Mesodermal cell (in vitro differentiated cells): ENCODE data around the gene POLE.

Source experiments
- H3K27ac ChIP-seq: 2 replicates; pipeline ENCODE4 v1.7.0; 2013; ENCODE audit warnings: mild to moderate bottlenecking, low read depth, low read length, moderate library complexity; ENCODE audit not compliant: severe bottlenecking
- H3K36me3 ChIP-seq: 2 replicates; pipeline ENCODE4 v1.7.1; 2013; ENCODE audit warnings: mild to moderate bottlenecking, low read length, moderate library complexity; ENCODE audit not compliant: control insufficient read depth, insufficient read depth
- H3K4me1 ChIP-seq: one replicate; pipeline ENCODE4 v1.7.1; 2013; ENCODE audit warnings: mild to moderate bottlenecking, low read length; ENCODE audit not compliant: insufficient read depth, control insufficient read depth, poor library complexity, severe bottlenecking
- H3K4me3 ChIP-seq: 2 replicates; pipeline ENCODE4 v1.7.0; 2013; ENCODE audit warnings: low read length, control low read depth, mild to moderate bottlenecking; ENCODE audit not compliant: insufficient read depth, poor library complexity, severe bottlenecking; ENCODE audit errors: extremely low read depth
- H3K9me3 ChIP-seq: 2 replicates; pipeline ENCODE4 v1.7.1; 2013; ENCODE audit warnings: mild to moderate bottlenecking, low read length, moderate library complexity; ENCODE audit not compliant: control insufficient read depth
- WGBS, 2 experiments: methylation state at CpG; one replicate each; pipeline ENCODE4 v1.1.5; 2013; ENCODE audit warnings: missing lambda C conversion rate in 2 of 2; ENCODE audit not compliant: insufficient coverage in 2 of 2; 5-methylcytosine and 5-hydroxymethylcytosine counted together

Gene POLE

GRCh38 chr12:132618683-132619043 is 68.5 kb downstream of the POLE start, which contains the start of gene P2RX2:
TSS of gene P2RX2 (plus strand) at chr12:132618776. CDS start at chr12:132618817, 41 bp downstream.
- WGBS, 2 experiments, result 1% methylated on average over 26 to 29 of the region's 49 CpGs
- no peaks in the 10 kb centered on the region for H3K4me1 ChIP-seq
- H3K9me3 ChIP-seq, result peaks cover 22% of the 10 kb centered on the region
- no peak within 1 kb of the TSS for H3K27ac ChIP-seq
- H3K4me3 ChIP-seq, result no peak within 1 kb of the TSS
- peaks cover 3% of the 10 kb centered on the region for H3K36me3 ChIP-seq

- Histone ChIP-seq H3K9me3 (peaks cover 22% of the 10 kb centered on the region), H3K27ac (no peak overlapping the region), H3K4me1 (no peaks in the 10 kb centered on the region), H3K36me3 (no peaks in the 10 kb centered on the region), H3K4me3 (no peak overlapping the region)
- 9 to 10% methylated on average over 33 to 45 of the region's 51 CpGs for WGBS, 2 experiments
Measured at GRCh38 chr12:132617822-132618682, 69.1 kb downstream of the POLE start.

GRCh38 chr12:132617135-132617701 is 69.9 kb downstream of the POLE start:
- Histone ChIP-seq H3K9me3 (peaks cover 22% of the 10 kb centered on the region), H3K4me1 (no peaks in the 10 kb centered on the region), H3K36me3 (no peaks in the 10 kb centered on the region), H3K27ac (no peak overlapping the region), H3K4me3 (no peak overlapping the region)
- 88 to 90% methylated on average over 3 of the region's 4 CpGs for WGBS, 2 experiments

- no peak overlapping the region for H3K27ac ChIP-seq
- H3K36me3 ChIP-seq, result no peaks in the 10 kb centered on the region
- no peaks in the 10 kb centered on the region for H3K4me1 ChIP-seq
- peaks cover 25% of the 10 kb centered on the region for H3K9me3 ChIP-seq
- 66 to 75% methylated on average over 10 to 13 of the region's 16 CpGs for WGBS, 2 experiments
- no peak overlapping the region for H3K4me3 ChIP-seq
Measured at GRCh38 chr12:132615579-132616038, 71.5 kb downstream of the POLE start.

- WGBS, 2 experiments, result 24 to 35% methylated on average over 12 to 13 of the region's 18 CpGs
- H3K9me3 ChIP-seq, result peaks cover 25% of the 10 kb centered on the region
- H3K36me3 ChIP-seq, result no peaks in the 10 kb centered on the region
- H3K27ac ChIP-seq, result no peak overlapping the region
- no peaks in the 10 kb centered on the region for H3K4me1 ChIP-seq
- no peak overlapping the region for H3K4me3 ChIP-seq
Measured at GRCh38 chr12:132614861-132615578, 72.1 kb downstream of the POLE start.

- peaks cover 25% of the 10 kb centered on the region for H3K9me3 ChIP-seq
Measured at GRCh38 chr12:132614029-132614428, 73.1 kb downstream of the POLE start.

GRCh38 chr12:132611620-132612019 is 75.5 kb downstream of the POLE start:
- Histone ChIP-seq H3K27ac (no peak overlapping the region), H3K4me1 (no peaks in the 10 kb centered on the region), H3K9me3 (peaks cover 12% of the 10 kb centered on the region), H3K4me3 (no peak overlapping the region), H3K36me3 (no peaks in the 10 kb centered on the region)
- 83 to 86% methylated on average over 8 to 9 of the region's 10 CpGs for WGBS, 2 experiments

More at GRCh38 chr12:132614029-132614428, 73.1 kb downstream of the POLE start:
- no peaks in the 10 kb centered on the region for H3K4me1 ChIP-seq
- no peak overlapping the region for H3K4me3 ChIP-seq
- H3K27ac ChIP-seq, result no peak overlapping the region
- 70 to 73% methylated on average over 4 to 5 of the region's 5 CpGs for WGBS, 2 experiments
- H3K36me3 ChIP-seq, result no peaks in the 10 kb centered on the region

GRCh38 chr12:132610866-132611602 is 76.1 kb downstream of the POLE start:
- Histone ChIP-seq H3K4me1 (no peaks in the 10 kb centered on the region), H3K4me3 (no peak overlapping the region)
- WGBS, 2 experiments, result 83 to 84% methylated on average over 33 of the region's 33 CpGs

GRCh38 chr12:132610051-132610759 is 76.9 kb downstream of the POLE start, which contains the start of gene LRCOL1:
TSS of gene LRCOL1 (minus strand) at chr12:132610582. CDS start at chr12:132606251, 4,331 bp downstream.
- Histone ChIP-seq H3K27ac (no peak within 1 kb of the TSS), H3K4me3 (no peak within 1 kb of the TSS), H3K9me3 (peaks cover 4% of the 10 kb centered on the region), H3K4me1 (no peaks in the 10 kb centered on the region), H3K36me3 (no peaks in the 10 kb centered on the region)
- 63 to 65% methylated on average over 32 to 33 of the region's 35 CpGs for WGBS, 2 experiments

More at GRCh38 chr12:132610866-132611602, 76.1 kb downstream of the POLE start:
- Histone ChIP-seq H3K9me3 (peaks cover 6% of the 10 kb centered on the region), H3K27ac (no peak overlapping the region), H3K36me3 (no peaks in the 10 kb centered on the region)
